Fibroblast of villous mesenchyme (primary cell): ENCODE results near the gene NAB2. TPM values are rescaled to one million over a fixed set of nuclear protein-coding genes. Genes with fewer than 3 reads are reported as not detected.

Source experiments
- DNase-seq: peaks from one replicate; pipeline ENCODE4 v3.0.0-alpha.2; 2010; ENCODE audit warnings: low read depth
- H3K4me3 ChIP-seq: 2 replicates; pipeline ENCODE4 v1.5.1; 2011; ENCODE audit warnings: low read depth, mild to moderate bottlenecking, low read length
- CTCF ChIP-seq: IDR thresholded peaks from 2 replicates; pipeline ENCODE4 v1.5.1; 2012; ENCODE audit warnings: low read depth, mild to moderate bottlenecking, low read length; ENCODE audit not compliant: insufficient read depth
- total RNA-seq: library from RNA; depleted of rRNA; stranded (reverse); fragments of >200 nt; gene quantifications from 2 replicates; pipeline ENCODE4 v1.2.3, GENCODE V29; 2012

NAB2 gene
- total RNA-seq, 1 donor, result 38.0 TPM

GRCh38 chr12:57127101-57127725 lies 38.3 kb downstream of the NAB2 start:
- peak overlapping the region; percentile 93 for H3K4me3 ChIP-seq
- peak; percentile 34 for TF ChIP-seq CTCF
- DNase-seq, result no peak

- peak; percentile 87 for DNase-seq
- no peak for TF ChIP-seq CTCF
- peak within 1 kb of the TSS; percentile 93 for H3K4me3 ChIP-seq
Measured at GRCh38 chr12:57127726-57128518, 39.0 kb downstream of the NAB2 start, which contains the start of gene LRP1. Gene LRP1 (plus strand): TSS chr12:57128483. CDS start chr12:57128965, 482 bp downstream.

- no peak for TF ChIP-seq CTCF
- peak overlapping the region; percentile 93 for H3K4me3 ChIP-seq
- DNase-seq, result no peak
Measured at GRCh38 chr12:57128519-57129247, 39.8 kb downstream of the NAB2 start.

- peak overlapping the region; percentile 93 for H3K4me3 ChIP-seq
- no peak for TF ChIP-seq CTCF
- DNase-seq, result no peak
Measured at GRCh38 chr12:57129321-57129842, 40.5 kb downstream of the NAB2 start.

GRCh38 chr12:57129889-57130288 lies 41.0 kb downstream of the NAB2 start:
- no peak for TF ChIP-seq CTCF
- H3K4me3 ChIP-seq, result peak overlapping the region; percentile 93
- DNase-seq, result no peak

- H3K4me3 ChIP-seq, result peak overlapping the region; percentile 93
- no peak for TF ChIP-seq CTCF
- DNase-seq, result no peak
Measured at GRCh38 chr12:57130941-57131340, 42.0 kb downstream of the NAB2 start.
